ENCODE measurements around the gene SNRNP25. TPM values are rescaled to one million over a fixed set of nuclear protein-coding genes. Genes with fewer than 3 reads are reported as not detected.

Gene SNRNP25
- total and polyA plus RNA-seq, 2 donors (not counting 3 experiments of a cell fraction or from before 2014, with no cell fraction given) = 41.8 to 49.6 TPM

DNA sequence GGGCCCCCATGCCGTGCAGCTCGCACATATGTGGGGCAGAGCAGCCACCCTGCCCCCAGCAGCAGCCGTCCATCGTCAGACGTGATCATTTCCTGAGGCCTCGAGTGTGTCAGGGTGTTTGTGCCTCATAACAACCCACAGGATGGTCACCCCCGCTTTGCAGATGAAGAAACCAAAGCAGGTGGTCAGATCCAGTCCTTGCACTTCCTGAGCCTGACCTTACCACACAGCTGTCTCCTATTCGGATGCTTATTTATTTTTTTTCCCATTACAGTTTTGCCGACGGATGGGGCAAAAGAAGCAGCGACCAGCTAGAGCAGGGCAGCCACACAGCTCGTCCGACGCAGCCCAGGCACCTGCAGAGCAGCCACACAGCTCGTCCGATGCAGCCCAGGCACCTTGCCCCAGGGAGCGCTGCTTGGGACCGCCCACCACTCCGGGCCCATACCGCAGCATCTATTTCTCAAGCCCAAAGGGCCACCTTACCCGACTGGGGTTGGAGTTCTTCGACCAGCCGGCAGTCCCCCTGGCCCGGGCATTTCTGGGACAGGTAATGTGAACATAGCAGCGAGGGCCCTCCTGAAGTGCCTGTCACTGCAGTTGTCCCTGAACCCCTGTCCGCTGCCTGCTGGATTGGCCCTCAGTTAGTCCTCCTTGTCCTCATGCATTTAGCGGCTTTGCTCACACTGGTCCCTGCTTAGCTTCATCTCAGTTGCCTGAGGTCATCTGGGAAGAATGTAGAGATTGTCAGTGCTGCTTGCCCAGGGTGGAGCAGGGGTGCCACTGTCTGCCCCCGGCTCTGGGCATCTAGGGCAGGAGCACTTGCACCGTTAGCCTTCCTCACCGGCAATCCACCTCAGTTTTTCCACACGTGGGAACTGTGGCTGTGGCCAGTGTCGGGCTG, 25.8 kb downstream of the SNRNP25 start:
- Histone ChIP-seq H3K9me1 (replicated peaks; ENCODE audit: control insufficient read depth, extremely low read depth, insufficient read depth, low read length) (no peaks in the 10 kb centered on the region), H3K9me3 (replicated peaks; ENCODE audit: control insufficient read depth, insufficient read depth, low read length) (no peaks in the 10 kb centered on the region), H3K9ac (replicated peaks; ENCODE audit: extremely low read depth, insufficient read depth, low read length) (peak overlapping the region; percentile 94), H3K79me2 (ENCODE audit: control insufficient read depth, insufficient read depth, low read length) (peaks cover 4% of the 10 kb centered on the region), H2AFZ (ENCODE audit: low read depth, low read length) (no peak overlapping the region), H3K4me1 (ENCODE audit: control insufficient read depth, extremely low read depth, insufficient read depth, low read length) (peaks cover 45% of the 10 kb centered on the region), H3K36me3 (ENCODE audit: control insufficient read depth in 2 of 2, extremely low read depth in 1 of 2, insufficient read depth in 2 of 2, low read length in 2 of 2) (peaks cover 4 to 7% of the 10 kb centered on the region in 2 experiments), H3K27ac (ENCODE audit: insufficient read depth, low read depth, low read length) (peak overlapping the region; percentile 92), H3K4me2 (ENCODE audit: insufficient read depth, low read length) (no peak overlapping the region), H3K27me3 (ENCODE audit: control insufficient read depth in 2 of 2, insufficient read depth in 2 of 2, low read length in 2 of 2) (no peaks in the 10 kb centered on the region), H4K20me1 (replicated peaks; ENCODE audit: control insufficient read depth, extremely low read depth, insufficient read depth, low read length) (no peaks in the 10 kb centered on the region), H3K4me3 (replicated peaks in 1 of 3; ENCODE audit: insufficient read depth in 1 of 3, low read depth in 1 of 3, low read length in 3 of 3) (peak overlapping the region in 1 of 3 experiments; percentile 47)
- TF ChIP-seq, protein P1, sequence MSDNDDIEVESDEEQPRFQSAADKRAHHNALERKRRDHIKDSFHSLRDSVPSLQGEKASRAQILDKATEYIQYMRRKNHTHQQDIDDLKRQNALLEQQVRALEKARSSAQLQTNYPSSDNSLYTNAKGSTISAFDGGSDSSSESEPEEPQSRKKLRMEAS (IDR thresholded peaks at IDR 0.05; ENCODE audit: insufficient read depth, insufficient read length) = no peak
- TF ChIP-seq FOS (IDR thresholded peaks at IDR 0.05; ENCODE audit: borderline replicate concordance, insufficient read depth, low read length) = peak; percentile 11
- no peak for TF ChIP-seq MYC (IDR thresholded peaks at IDR 0.05; ENCODE audit: low read depth, low read length)
- no peak for TF ChIP-seq JUN (IDR thresholded peaks at IDR 0.05; ENCODE audit: borderline replicate concordance, insufficient read depth, insufficient read length, low read depth)
- no peak for TF ChIP-seq POLR2A (IDR thresholded peaks at IDR 0.05; ENCODE audit: low read depth, low read length)
- no peak for TF ChIP-seq GATA2 (IDR thresholded peaks at IDR 0.05; ENCODE audit: insufficient read depth, insufficient read length, low read depth, low read length)
- TF ChIP-seq POLR2AphosphoS5 (IDR thresholded peaks at IDR 0.05; ENCODE audit: insufficient read depth, low read depth, low read length) = peak; percentile 31
- no peak for TF ChIP-seq EZH2 (IDR thresholded peaks at IDR 0.05; ENCODE audit: borderline replicate concordance, low read depth, low read length, severe bottlenecking)
- TF ChIP-seq, protein P2, sequence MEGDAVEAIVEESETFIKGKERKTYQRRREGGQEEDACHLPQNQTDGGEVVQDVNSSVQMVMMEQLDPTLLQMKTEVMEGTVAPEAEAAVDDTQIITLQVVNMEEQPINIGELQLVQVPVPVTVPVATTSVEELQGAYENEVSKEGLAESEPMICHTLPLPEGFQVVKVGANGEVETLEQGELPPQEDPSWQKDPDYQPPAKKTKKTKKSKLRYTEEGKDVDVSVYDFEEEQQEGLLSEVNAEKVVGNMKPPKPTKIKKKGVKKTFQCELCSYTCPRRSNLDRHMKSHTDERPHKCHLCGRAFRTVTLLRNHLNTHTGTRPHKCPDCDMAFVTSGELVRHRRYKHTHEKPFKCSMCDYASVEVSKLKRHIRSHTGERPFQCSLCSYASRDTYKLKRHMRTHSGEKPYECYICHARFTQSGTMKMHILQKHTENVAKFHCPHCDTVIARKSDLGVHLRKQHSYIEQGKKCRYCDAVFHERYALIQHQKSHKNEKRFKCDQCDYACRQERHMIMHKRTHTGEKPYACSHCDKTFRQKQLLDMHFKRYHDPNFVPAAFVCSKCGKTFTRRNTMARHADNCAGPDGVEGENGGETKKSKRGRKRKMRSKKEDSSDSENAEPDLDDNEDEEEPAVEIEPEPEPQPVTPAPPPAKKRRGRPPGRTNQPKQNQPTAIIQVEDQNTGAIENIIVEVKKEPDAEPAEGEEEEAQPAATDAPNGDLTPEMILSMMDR (IDR thresholded peaks at IDR 0.05; ENCODE audit: extremely low read depth in 1 of 2, insufficient read depth in 1 of 2, low read depth in 1 of 2, low read length in 2 of 2) = no peak
- POLR2A ChIA-PET = no interaction called here
- CTCF ChIA-PET = interaction anchor here (1.0 to 18.5 kb wide), 4 partner anchors 11 to 28 kb away, joined by 3 to 790 read pairs (median 33); no protein-coding TSS in a partner anchor
- FAIRE-seq = peak; percentile 54
- intact Hi-C loops (cut with micrococcal nuclease) (no loop called here), dilution Hi-C loops (cut with MboI; ENCODE audit: extremely low pct_ligation_motif_present, low sequenced_read_pairs) (no loop called here)
- BruUV-seq (replicated peaks) = no TSS peak
- peak; percentile 42 for DNase-seq (ENCODE audit: low read depth, low spot score)
